Measurements from ENCODE around the gene AIP. TPM values are rescaled to one million over a fixed set of nuclear protein-coding genes. Genes with fewer than 3 reads are reported as not detected.

The AIP gene
- total and polyA plus RNA-seq, 2 donors (not counting 1 experiment from before 2014, with no cell fraction given) = 127 to 205 TPM

- Mint-ChIP-seq H3K27me3 (no peaks in the 10 kb centered on the region), H3K4me3 (peak overlapping the region; percentile 65), H3K27ac (peak overlapping the region; percentile 83), H3K4me1 (peaks cover 77% of the 10 kb centered on the region), H3K9me3 (ENCODE audit: insufficient read depth) (no peaks in the 10 kb centered on the region)
- H2AFZ ChIP-seq (ENCODE audit: insufficient read depth, low read depth, low read length, poor library complexity, severe bottlenecking) = no peak overlapping the region
- POLR2A ChIA-PET = interaction anchor here (0.6 to 9.5 kb wide), 10 partner anchors 13 to 79 kb away, joined by 3 to 215 read pairs (median 30); partner anchors contain the start of genes AIP, PITPNM1, PPP1CA and TBC1D10C
- peak overlapping the region; percentile 82 for H3K9ac ChIP-seq (ENCODE audit: low read length)
- DNase-seq (peak; percentile 45), ATAC-seq (ENCODE audit: low read depth) (no peak)
- TF ChIP-seq EZH2 (IDR thresholded peaks at IDR 0.05; ENCODE audit: borderline replicate concordance, insufficient read depth, low read depth, low read length, poor library complexity, severe bottlenecking) (no peak), CTCF (IDR thresholded peaks at IDR 0.05) (no peak)
- peak overlapping the region; percentile 12 to 88 for H3K27ac ChIP-seq (ENCODE audit: low read length in 2 of 2)
- peaks cover 46 to 79% of the 10 kb centered on the region in 2 donors for H3K4me1 ChIP-seq (ENCODE audit: control insufficient read depth in 2 of 2, insufficient read depth in 2 of 2, low read length in 2 of 2)
- H3K36me3 ChIP-seq (replicated peaks in 1 of 2; ENCODE audit: control extremely low read depth in 1 of 2, control insufficient read depth in 1 of 2, extremely low read depth in 1 of 2, insufficient read depth in 2 of 2, low read length in 1 of 2) = peaks cover 0 to 55% of the 10 kb centered on the region in 2 experiments
- WGBS (ENCODE audit: insufficient coverage) = 64% methylated on average over 16 of the region's 23 CpGs
- peaks cover 0 to 3% (median 0%) of the 10 kb centered on the region in 3 donors for H3K9me3 ChIP-seq (ENCODE audit: control extremely low read depth in 1 of 3, control insufficient read depth in 2 of 3, insufficient read depth in 1 of 3, low read length in 2 of 3)
- peaks cover 88% of the 10 kb centered on the region for H3K79me2 ChIP-seq (ENCODE audit: control insufficient read depth, insufficient read depth, low read length)
- H4K20me1 ChIP-seq (ENCODE audit: control insufficient read depth, insufficient read depth, low read length, poor library complexity, severe bottlenecking) = peaks cover 93% of the 10 kb centered on the region
- H3K27me3 ChIP-seq (replicated peaks in 1 of 4; ENCODE audit: control extremely low read depth in 1 of 4, control insufficient read depth in 3 of 4, insufficient read depth in 4 of 4, low read length in 3 of 4) = no peaks in the 10 kb centered on the region
- CTCF ChIA-PET = interaction anchor here (2.0 to 4.0 kb wide), 2 partner anchors 15 to 35 kb away, joined by 6 to 30 read pairs; partner anchors contain the start of gene TMEM134
- peak overlapping the region; percentile 99 for H3K4me2 ChIP-seq (replicated peaks; ENCODE audit: low read depth, low read length, poor library complexity, severe bottlenecking)
- intact Hi-C loops (cut with micrococcal nuclease) = no loop called here
- H3K4me3 ChIP-seq (ENCODE audit: control extremely low read depth in 1 of 5, extremely low read depth in 1 of 5, insufficient read depth in 1 of 5, low read depth in 2 of 5, low read length in 4 of 5) = peak overlapping the region in 3 of 5 experiments; percentile 36 to 96 (median 79)
These were observed 48.4 kb upstream of the AIP start for GRCh38 chr11:67434395-67434881.
